Vagina (tissue), 2 donors: ENCODE data around the gene MYH11.

ENCODE experiments used
- CTCF ChIP-seq, 3 experiments: fragments of 450-650 bp in 2 of 3; fragments of 200-600 bp in 1 of 3; sonication (generic) in 1 of 3; IDR thresholded peaks; one replicate each; pipeline ENCODE4 v1.5.1; 2017 to 2019; ENCODE audit warnings: antibody characterized with exemption in 3 of 3, mild to moderate bottlenecking in 2 of 3, moderate library complexity in 2 of 3
- POLR2A ChIP-seq, 2 donors: fragments of 450-650 bp; IDR thresholded peaks; one replicate each; pipeline ENCODE4 v1.6.1; 2017; ENCODE audit warnings: antibody characterized with exemption in 2 of 2, mild to moderate bottlenecking in 2 of 2, moderate library complexity in 2 of 2
- POLR2AphosphoS5 ChIP-seq, 2 donors: sonication (generic); formaldehyde crosslinking; IDR thresholded peaks; one replicate each; pipeline ENCODE4 v1.9.0; 2017; ENCODE audit warnings: antibody characterized with exemption in 2 of 2, mild to moderate bottlenecking in 2 of 2, low read depth in 1 of 2; ENCODE audit not compliant: insufficient read depth in 1 of 2

DNA sequence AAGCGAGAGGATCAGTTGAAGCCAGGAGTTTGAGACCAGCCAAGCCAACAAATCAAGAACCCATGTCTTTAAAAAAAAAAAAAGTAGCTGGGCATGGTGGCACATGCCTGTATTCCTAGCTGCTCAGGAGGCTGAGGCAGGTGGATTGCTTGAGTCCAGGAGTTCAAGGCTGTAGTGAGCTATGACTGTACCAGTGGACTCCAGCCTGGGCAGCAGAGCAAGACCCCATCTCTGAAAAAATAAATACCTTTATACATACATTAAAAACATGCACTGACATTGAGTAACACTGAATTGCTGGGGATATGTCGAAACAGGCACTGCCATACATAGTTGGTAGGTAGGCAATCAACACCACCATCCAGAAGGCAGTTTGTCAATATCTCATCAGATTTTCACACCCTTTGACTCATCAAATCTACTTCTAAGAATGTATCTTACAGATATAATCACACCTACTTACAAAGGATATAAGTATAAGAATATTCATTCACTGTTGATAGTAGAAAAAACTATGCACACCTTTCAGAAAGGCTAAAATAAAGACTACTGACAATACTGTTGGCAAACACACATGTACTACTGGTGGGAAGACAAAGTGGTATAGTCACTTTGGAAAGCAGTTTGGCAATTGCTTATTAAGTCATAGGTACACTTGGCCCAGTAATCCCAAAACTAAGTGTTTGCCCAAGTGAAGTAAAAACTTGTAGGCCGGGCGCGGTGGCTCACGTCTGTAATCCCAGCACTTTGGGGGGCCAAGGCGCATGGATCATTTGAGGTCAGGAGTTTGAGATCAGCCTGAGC is 37.9 kb upstream of the MYH11 start:
- TF ChIP-seq CTCF (IDR thresholded peaks at IDR 0.05) (no peak), POLR2A (IDR thresholded peaks at IDR 0.05) (no peak), POLR2AphosphoS5 (IDR thresholded peaks at IDR 0.05; ENCODE audit: insufficient read depth in 1 of 2, low read depth in 1 of 2) (no peak)
